GM12878 (cell line): Measurements from ENCODE around the gene KCNQ1. TPM values are rescaled to one million over a fixed set of nuclear protein-coding genes. Genes with fewer than 3 reads are reported as not detected.
A peak's percentile ranks its signal among the peaks of the same experiment; 100 is the strongest.

Experiments
- ATAC-seq: fragments of 200-7000 bp; cut with Tn5 transposase; 3 replicates; pipeline ENCODE4 v1.9.1; 2020; ENCODE audit warnings: mild to moderate bottlenecking, moderate library complexity
- BruUV-seq: library from RNA; stranded (reverse); fragments of 400-500 nt; replicated peaks from 2 replicates; lab custom pipeline; 2021; lab: Mats Ljungman, UMichigan
- CTCF ChIA-PET: fragments of 300-600 bp; sonication (Branson Sonifier 250); formaldehyde crosslinking; extraction: SDS; loops from one replicate; lab custom pipeline; 2021; ENCODE audit warnings: inconsistent platforms; lab: Yijun Ruan, JAX
- POLR2A ChIA-PET: fragments of 350-600 bp; formaldehyde crosslinking; extraction: SDS; loops from one replicate; lab custom pipeline; 2021; ENCODE audit warnings: inconsistent platforms; lab: Charles Lee
- RAD21 ChIA-PET: fragments of 300-600 bp; sonication (Branson Sonifier 250); formaldehyde crosslinking; loops from one replicate; lab custom pipeline; 2023; ENCODE audit warnings: antibody characterized with exemption; ENCODE audit not compliant: unreplicated experiment; lab: Charles Lee
- SMC1A ChIA-PET: fragments of 300-600 bp; sonication (Branson Sonifier 250); formaldehyde crosslinking; loops from one replicate; lab custom pipeline; 2023; ENCODE audit not compliant: unreplicated experiment, uncharacterized antibody; lab: Charles Lee
- DNase-seq: peaks from one replicate; pipeline ENCODE4 v3.0.0-alpha.2; 2011; ENCODE audit warnings: low read depth, low spot score
- FAIRE-seq: peaks from 3 replicates; lab custom pipeline; 2011; peaks lifted over from hg19 to GRCh38; lab: Jason Lieb, UNC
- H2AFZ ChIP-seq: 2 replicates; pipeline ENCODE4 v1.6.0; 2011; ENCODE audit warnings: low read depth, low read length, control low read depth; ENCODE audit not compliant: control insufficient read depth
- H3K27ac ChIP-seq: 2 replicates; pipeline ENCODE4 v1.5.1; 2011; ENCODE audit warnings: control low read depth; ENCODE audit not compliant: control insufficient read depth, insufficient read depth
- H3K27me3 ChIP-seq, 2 experiments: replicated peaks in 1 of 2; 2 replicates each; pipeline versions ENCODE4 v1.6.0 to v1.6.1; 2011; ENCODE audit warnings: low read length in 1 of 2; ENCODE audit not compliant: control insufficient read depth in 2 of 2, insufficient read depth in 2 of 2
- H3K36me3 ChIP-seq, 2 experiments: 2 replicates each; pipeline ENCODE4 v1.5.1; 2011; ENCODE audit warnings: low read length in 1 of 2; ENCODE audit not compliant: control insufficient read depth in 2 of 2, insufficient read depth in 2 of 2
- H3K4me1 ChIP-seq: 2 replicates; pipeline ENCODE4 v1.6.1; 2011; ENCODE audit warnings: mild to moderate bottlenecking, low read length, moderate library complexity, mixed read lengths; ENCODE audit not compliant: control insufficient read depth, insufficient read depth
- H3K4me2 ChIP-seq: 2 replicates; pipeline ENCODE4 v1.6.0; 2011; ENCODE audit warnings: control low read depth; ENCODE audit not compliant: control insufficient read depth, insufficient read depth
- H3K4me3 ChIP-seq: fragments of 200-600 bp; sonication (generic); 2 replicates; pipeline ENCODE4 v1.5.1; 2016
- H3K79me2 ChIP-seq: 2 replicates; pipeline ENCODE4 v1.6.0; 2011; ENCODE audit warnings: low read length; ENCODE audit not compliant: control insufficient read depth, insufficient read depth
- H3K9ac ChIP-seq: 2 replicates; pipeline ENCODE4 v1.8.0; 2011; ENCODE audit warnings: low read length, control low read depth, mixed read lengths; ENCODE audit not compliant: control insufficient read depth, insufficient read depth
- H3K9me3 ChIP-seq: replicated peaks from 3 replicates; pipeline ENCODE4 v1.5.1; 2011; ENCODE audit warnings: mild to moderate bottlenecking, low read length; ENCODE audit not compliant: control insufficient read depth, insufficient read depth
- H4K20me1 ChIP-seq: 2 replicates; pipeline ENCODE4 v1.6.0; 2011; ENCODE audit not compliant: control insufficient read depth, insufficient read depth
- ATF2 ChIP-seq: IDR thresholded peaks from 2 replicates; pipeline ENCODE4 v1.6.1; 2012; ENCODE audit warnings: low read length, inconsistent platforms
- CBX3 ChIP-seq: fragments of 200-600 bp; sonication (generic); IDR thresholded peaks from 2 replicates; pipeline ENCODE4 v1.6.1; 2016; ENCODE audit warnings: low read depth, borderline replicate concordance
- CEBPB ChIP-seq, 2 experiments: fragments of 150-350 bp in 1 of 2; IDR thresholded peaks; 2 replicates each; pipeline ENCODE4 v1.6.1; 2012 to 2014; ENCODE audit warnings: low read depth in 2 of 2, low read length in 2 of 2, borderline replicate concordance in 1 of 2, inconsistent platforms in 1 of 2
- EGR1 ChIP-seq, 2 experiments: IDR thresholded peaks; 1 replicate in 1 of 2; 2 replicates in 1 of 2; pipeline ENCODE4 v1.6.1; 2011 to 2012; ENCODE audit warnings: low read depth in 2 of 2, low read length in 2 of 2, borderline replicate concordance in 1 of 2, mild to moderate bottlenecking in 1 of 2, moderate library complexity in 1 of 2
- NFXL1 ChIP-seq: fragments of 450-650 bp; IDR thresholded peaks from 2 replicates; pipeline ENCODE4 v1.6.1; 2017; ENCODE audit warnings: antibody characterized with exemption, mild to moderate bottlenecking, borderline replicate concordance
- POU2F2 ChIP-seq: IDR thresholded peaks from 3 replicates; pipeline ENCODE4 v1.6.1; 2011; ENCODE audit warnings: low read depth, mild to moderate bottlenecking, low read length, borderline replicate concordance
- RAD21 ChIP-seq: IDR thresholded peaks from 2 replicates; pipeline ENCODE4 v1.6.1; 2011; ENCODE audit warnings: mild to moderate bottlenecking, low read depth, low read length, moderate library complexity; ENCODE audit not compliant: insufficient read depth
- RCOR1 ChIP-seq: conservative IDR thresholded peaks from 2 replicates; pipeline ENCODE4 v1.6.1; 2012; ENCODE audit warnings: low read depth, low read length, improper control_type of control experiment
- TAF1 ChIP-seq: IDR thresholded peaks from 2 replicates; pipeline ENCODE4 v1.6.1; 2011; ENCODE audit warnings: mild to moderate bottlenecking, low read depth, low read length, borderline replicate concordance
- USF2 ChIP-seq: IDR thresholded peaks from 2 replicates; pipeline ENCODE4 v1.6.1; 2011; ENCODE audit warnings: low read depth, low read length, improper control_type of control experiment, borderline replicate concordance
- YBX1 ChIP-seq: fragments of 450-650 bp; IDR thresholded peaks from 2 replicates; pipeline ENCODE4 v1.6.1; 2016; ENCODE audit warnings: antibody characterized with exemption
- ZNF207 ChIP-seq: fragments of 450-650 bp; IDR thresholded peaks from 2 replicates; pipeline ENCODE4 v1.6.1; 2014; ENCODE audit warnings: antibody characterized with exemption, mild to moderate bottlenecking, borderline replicate concordance
- ZNF274 ChIP-seq: IDR thresholded peaks from one replicate; pipeline ENCODE4 v1.8.0; 2011; ENCODE audit not compliant: insufficient read length, insufficient read depth
- ZNF592 ChIP-seq: fragments of 450-650 bp; IDR thresholded peaks from 2 replicates; pipeline ENCODE4 v1.6.1; 2017; ENCODE audit warnings: mild to moderate bottlenecking, moderate library complexity
- WGBS: methylation state at CpG from one replicate; pipeline ENCODE4 v1.1.6; 2016; ENCODE audit warnings: low lambda C conversion rate; ENCODE audit not compliant: insufficient replicate concordance, insufficient coverage; ENCODE audit errors: missing lambda C conversion rate; 5-methylcytosine and 5-hydroxymethylcytosine counted together
- in situ Hi-C: fragments of 300-500 bp; cut with MboI; formaldehyde crosslinking; loops from 9 replicates; pipeline ENCODE4 v1.14.3; 2018; ENCODE audit warnings: mixed read lengths
- intact Hi-C: fragments of 100-400 bp; cut with micrococcal nuclease; formaldehyde crosslinking; loops from one replicate; pipeline ENCODE4 v1.14.2; 2022; ENCODE audit not compliant: unreplicated experiment
- polyA plus RNA-seq, 11 experiments: library from polyadenylated mRNA; depleted of rRNA in 4 of 11; unstranded in 6 of 11; stranded (reverse) in 5 of 11; fragments of >200 nt; fragmentation: Nextera tagmentation in 4 of 11; fragmentation: Illumina TruSeq in 1 of 11; extraction: Ambion mirVana in 4 of 11; extraction: Trizol in 1 of 11; gene quantifications; 1 replicate in 1 of 11; 2 replicates in 10 of 11; pipeline versions ENCODE4 v1.2.1 to v1.2.3, GENCODE V29; 2011 to 2016; ENCODE audit warnings: inconsistent platforms in 2 of 11, missing spikeins in 2 of 11, low read depth in 1 of 11
- total RNA-seq, 4 experiments: library from RNA; depleted of rRNA in 3 of 4; stranded (reverse); fragments of >200 nt in 3 of 4; fragmentation: Illumina TruSeq in 1 of 4; extraction: Trizol in 1 of 4; gene quantifications; 2 replicates each; pipeline versions ENCODE4 v1.2.1 to v1.2.3, GENCODE V29; 2013 to 2021

The KCNQ1 gene
- total and polyA plus RNA-seq, 10 of the 15 experiments (the other 5 are each of a cell fraction or from before 2014, with no cell fraction given), result 0.03 to 0.15 (median 0.12) TPM; not detected in 7

- H2AFZ ChIP-seq, result peak within 1 kb of the TSS; percentile 59
- in situ Hi-C loops, result no loop called here
- TF ChIP-seq RCOR1 (0 out of 2 replicates have a peak, but pooled peaks have one; percentile 66), ZNF207 (peak; percentile 93; the same call in 1 of the 2 replicates), USF2 (no peak), CEBPB (IDR thresholded peaks at IDR 0.05; ENCODE audit: borderline replicate concordance in 1 of 2, low read depth in 2 of 2, low read length in 2 of 2) (no peak), RAD21 (peak; percentile 51), ATF2 (no peak), CBX3 (no peak), POU2F2 (peak; percentile 70; the same call in 2 of the 3 replicates), YBX1 (no peak), EGR1 (IDR thresholded peaks at IDR 0.05; ENCODE audit: borderline replicate concordance in 1 of 2, low read depth in 2 of 2, low read length in 2 of 2) (peak; percentile 33 to 50; a peak in 2 of 3 replicates), ZNF274 (no peak), ZNF592 (peak; percentile 77; the same call in 1 of the 2 replicates), NFXL1 (no peak), TAF1 (peak; percentile 94)
Observed at GRCh38 chr11:2400069-2400761, 44.6 kb upstream of the KCNQ1 start, which contains the start of gene TSSC4. TSS of gene TSSC4 (plus strand) at chr11:2400750. CDS start at chr11:2402634, 1,884 bp downstream.

More at GRCh38 chr11:2400069-2400761, 44.6 kb upstream of the KCNQ1 start, which contains the start of gene TSSC4:
- 1% methylated on average over 66 of the region's 66 CpGs for WGBS
- ChIA-PET POLR2A (interaction anchor here (0.6 to 3.4 kb wide), 9 partner anchors 13 to 1651 kb away, joined by 3 to 33 read pairs (median 4); partner anchors contain the start of gene CD81), RAD21 (interaction anchor here (0.6 to 3.5 kb wide), 7 partner anchors 13 to 95 kb away, joined by 3 to 18 read pairs (median 6); partner anchors contain the start of gene CD81), SMC1A (interaction anchor here (1.1 to 3.4 kb wide), 4 partner anchors 13 to 96 kb away, joined by 5 to 16 read pairs (median 9); no protein-coding TSS in a partner anchor), CTCF (interaction anchor here (0.6 to 5.1 kb wide), 10 partner anchors 13 to 518 kb away, joined by 3 to 37 read pairs (median 6); no protein-coding TSS in a partner anchor)
- Histone ChIP-seq H3K4me2 (peak within 1 kb of the TSS; percentile 96), H3K9ac (peak within 1 kb of the TSS; percentile 93), H3K36me3 (peaks cover 5 to 18% of the 10 kb centered on the region in 2 experiments; a peak in 3 of 4 replicates), H3K4me3 (peak within 1 kb of the TSS; percentile 92), H3K4me1 (peaks cover 10% of the 10 kb centered on the region), H4K20me1 (no peaks in the 10 kb centered on the region), H3K9me3 (no peaks in the 10 kb centered on the region), H3K27me3 (no peaks in the 10 kb centered on the region), H3K79me2 (peaks cover 24% of the 10 kb centered on the region), H3K27ac (peak within 1 kb of the TSS; percentile 89)
- intact Hi-C loops, result loop anchor here (5.0 kb wide), 1 partner anchor 548 kb away; the partner anchor contains the start of gene LSP1
- FAIRE-seq, result peak; percentile 100
- peak; percentile 99 for DNase-seq
- ATAC-seq, result peak; percentile 94
- BruUV-seq, result no TSS peak
